Heart right ventricle (tissue), 16 donors: ENCODE measurements around the gene UCK1. TPM values are rescaled to one million over a fixed set of nuclear protein-coding genes. Genes with fewer than 3 reads are reported as not detected.
A peak's percentile ranks its signal among the peaks of the same experiment; 100 is the strongest.

ENCODE experiments used
- ATAC-seq, 8 donors: fragments of 200-7000 bp; cut with Tn5 transposase; one replicate each; pipeline ENCODE4 v1.9.1; 2020; ENCODE audit warnings: mild to moderate bottlenecking in 8 of 8, moderate library complexity in 8 of 8, moderate number of reproducible peaks in 1 of 8
- DNase-seq, 2 donors: peaks; one replicate each; pipeline ENCODE4 v3.0.0-alpha.2; 2020
- H3K27ac ChIP-seq, 10 donors: fragments of 200-600 bp; sonication (generic) in 2 of 10; one replicate each; pipeline versions ENCODE4 v1.5.0 to v1.8.0; 2020 to 2022; ENCODE audit warnings: mild to moderate bottlenecking in 3 of 10
- H3K27me3 ChIP-seq, 7 donors: fragments of 200-600 bp; one replicate each; pipeline ENCODE4 v1.8.0; 2021 to 2022; ENCODE audit warnings: mild to moderate bottlenecking in 2 of 7
- H3K36me3 ChIP-seq, 9 donors: fragments of 200-600 bp; sonication (generic) in 1 of 9; one replicate each; pipeline versions ENCODE4 v1.5.0 to v1.8.0; 2020 to 2022; ENCODE audit warnings: mild to moderate bottlenecking in 2 of 9
- H3K4me1 ChIP-seq, 9 donors: fragments of 200-600 bp; sonication (generic) in 1 of 9; one replicate each; pipeline versions ENCODE4 v1.5.0 to v1.8.0; 2020 to 2022; ENCODE audit warnings: mild to moderate bottlenecking in 4 of 9
- H3K4me3 ChIP-seq, 10 donors: fragments of 200-600 bp; sonication (generic) in 2 of 10; one replicate each; pipeline versions ENCODE4 v1.5.0 to v1.8.0; 2020 to 2022; ENCODE audit warnings: mild to moderate bottlenecking in 7 of 10, moderate library complexity in 2 of 10
- H3K9me3 ChIP-seq, 11 donors: fragments of 200-600 bp in 10 of 11; sonication (generic) in 2 of 11; one replicate each; pipeline versions ENCODE4 v1.5.0 to v1.8.0; 2013 to 2022; ENCODE audit warnings: mild to moderate bottlenecking in 2 of 11, control low read depth in 1 of 11, moderate library complexity in 1 of 11
- CTCF ChIP-seq, 9 donors: fragments of 200-600 bp; sonication (generic) in 2 of 9; IDR thresholded peaks; one replicate each; pipeline versions ENCODE4 v1.5.0 to v1.8.0; 2021 to 2022; ENCODE audit warnings: antibody characterized with exemption in 9 of 9, mild to moderate bottlenecking in 5 of 9, moderate library complexity in 1 of 9
- WGBS, 2 donors: extraction: QIAGEN DNeasy Blood & Tissue Kit; methylation state at CpG; one replicate each; pipeline ENCODE4 v1.1.7; 2013; ENCODE audit warnings: inconsistent platforms in 1 of 2; 5-methylcytosine and 5-hydroxymethylcytosine counted together
- intact Hi-C, 10 donors: fragments of 100-400 bp; cut with DNase I; formaldehyde crosslinking; loops; one replicate each; pipeline versions ENCODE4 v1.11.1 to v1.14.2; 2022
- polyA plus RNA-seq, 2 donors: library from polyadenylated mRNA; stranded (reverse); fragments of 200-250 nt; gene quantifications; one replicate each; pipeline ENCODE4 v1.2.3, GENCODE V29; 2013
- total RNA-seq, 10 donors: library from RNA; stranded (reverse); fragmentation: NEBNext Ultra II Directional in 3 of 10; extraction: Animal tissue kit (Norgen Biotek cat#: 25700) in 3 of 10; gene quantifications; one replicate each; pipeline versions ENCODE4 v1.2.1 to v1.2.4, GENCODE V29; 2021 to 2023
- donor health status: Arrhythmogenic right ventricular cardiomyopathy.
- donor health status: ischemic (EF 13 %, LVEDD 7.1; RV severe dilation, severe dysfunction).
- donor health status: healthy with polysubstance abuse.
- donor health status: DM: no; HTN: yes; CAD: no.
- donor health status: DM: no; HTN: no; CAD: no.
- donor health status: ischemic (EF 25% LVEDD 6.9; RV normal size, moderate dysfunction).
- donor health status: ischemic (EF 25% LVEDD 5.7; RV mildly dilated, moderate dysfunction).
- donor health status: healthy.
- donor health status: DM: yes; HTN: yes; CAD: no.
- donor health status: Ischemic cardiomyopathy.
- donor health status: ischemic (EF 35%, LVEDD 5.7; RV mildly dilated, moderate dysfunction).
- donor health status: nonischemic (EF 11% LVEDD 7.7; RV severe dilation, severe dysfunction).
- donor health status: DM: yes; HTN: yes; CAD: no.
- donor health status: PGD.
- donor health status: ischemic (EF 29% LVEDD 5.4; RV normal size, mild dysfunction).
- donor health status: nonischemic (EF 23%, LVEDD 6.1; RV moderate dilation, normal function).

The UCK1 gene
- total and polyA plus RNA-seq, 12 donors: 16.6 to 32.7 (median 22.6) TPM

- Histone ChIP-seq H3K36me3 (peaks cover 0 to 100% (median 77%) of the 10 kb centered on the region in 9 donors), H3K9me3 (no peaks in the 10 kb centered on the region), H3K4me1 (peaks cover 0 to 12% (median 0%) of the 10 kb centered on the region in 9 donors), H3K4me3 (no peak overlapping the region), H3K27me3 (no peaks in the 10 kb centered on the region), H3K27ac (no peak overlapping the region)
- WGBS, 2 donors: 80 to 85% methylated on average over 29 of the region's 29 CpGs
- no peak for TF ChIP-seq CTCF (IDR thresholded peaks at IDR 0.05)
- intact Hi-C loops: no loop called here
- DNase-seq (no peak), ATAC-seq (peak in 2 of 8 donors; percentile 4 to 18)
Measured at GRCh38 chr9:131523451-131524435, 7.3 kb downstream of the UCK1 start.

- no peaks in the 10 kb centered on the region for H3K9me3 ChIP-seq
- peaks cover 0 to 100% (median 77%) of the 10 kb centered on the region in 9 donors for H3K36me3 ChIP-seq
- WGBS, 2 donors: 92 to 93% methylated on average over 9 of the region's 9 CpGs
- no peaks in the 10 kb centered on the region for H3K27me3 ChIP-seq
- H3K4me3 ChIP-seq: no peak overlapping the region
- DNase-seq (no peak), ATAC-seq (no peak)
- peaks cover 0 to 19% (median 7%) of the 10 kb centered on the region in 9 donors for H3K4me1 ChIP-seq
- TF ChIP-seq CTCF (IDR thresholded peaks at IDR 0.05): no peak
- intact Hi-C loops: no loop called here
- H3K27ac ChIP-seq: no peak overlapping the region
Measured at GRCh38 chr9:131523086-131523388, 8.0 kb downstream of the UCK1 start.

- DNase-seq (no peak), ATAC-seq (no peak)
- 93 to 94% methylated on average over 29 of the region's 29 CpGs for WGBS, 2 donors
- Histone ChIP-seq H3K4me1 (peaks cover 0 to 23% (median 9%) of the 10 kb centered on the region in 9 donors), H3K4me3 (no peak overlapping the region), H3K9me3 (no peaks in the 10 kb centered on the region), H3K27me3 (no peaks in the 10 kb centered on the region), H3K27ac (no peak overlapping the region), H3K36me3 (peaks cover 0 to 99% (median 72%) of the 10 kb centered on the region in 9 donors)
- intact Hi-C loops: no loop called here
- TF ChIP-seq CTCF (IDR thresholded peaks at IDR 0.05): no peak
Measured at GRCh38 chr9:131522257-131523085, 8.6 kb downstream of the UCK1 start.

- H3K27me3 ChIP-seq: no peaks in the 10 kb centered on the region
- no peaks in the 10 kb centered on the region for H3K9me3 ChIP-seq
- ATAC-seq: no peak
- no peak overlapping the region for H3K27ac ChIP-seq
- no peak for TF ChIP-seq CTCF (IDR thresholded peaks at IDR 0.05)
- intact Hi-C loops: no loop called here
- peaks cover 0 to 28% (median 10%) of the 10 kb centered on the region in 9 donors for H3K4me1 ChIP-seq
- peaks cover 0 to 96% (median 71%) of the 10 kb centered on the region in 9 donors for H3K36me3 ChIP-seq
- DNase-seq: no peak
- 95 to 97% methylated on average over 12 to 13 of the region's 13 CpGs for WGBS, 2 donors
- H3K4me3 ChIP-seq: no peak overlapping the region
Measured at GRCh38 chr9:131521822-131522221, 9.2 kb downstream of the UCK1 start.
